Epithelial cell of esophagus (primary cell): ENCODE results near the gene OPA1.
"Not testable (repeated sequence)": the region's sequence is repeated elsewhere in the genome, so short reads cannot be mapped to it uniquely, and the experiment has no call there.

ENCODE experiments used
- DNase-seq: peaks from one replicate; pipeline ENCODE4 v3.0.0; 2010; ENCODE audit warnings: low read depth
- H3K4me3 ChIP-seq: 2 replicates; pipeline ENCODE4 v1.5.1; 2011; ENCODE audit warnings: mild to moderate bottlenecking, low read length, control low read depth
- CTCF ChIP-seq: IDR thresholded peaks from 2 replicates; pipeline ENCODE4 v1.5.1; 2011; ENCODE audit warnings: low read depth, mild to moderate bottlenecking, low read length, control low read depth, inconsistent platforms; ENCODE audit not compliant: insufficient read depth; ENCODE audit errors: missing control alignments

The OPA1 gene

GRCh38 chr3:193595939-193596487 lies 3.0 kb downstream of the OPA1 start:
- no peak overlapping the region for H3K4me3 ChIP-seq
- TF ChIP-seq CTCF, result no peak
- no peak for DNase-seq

DNA sequence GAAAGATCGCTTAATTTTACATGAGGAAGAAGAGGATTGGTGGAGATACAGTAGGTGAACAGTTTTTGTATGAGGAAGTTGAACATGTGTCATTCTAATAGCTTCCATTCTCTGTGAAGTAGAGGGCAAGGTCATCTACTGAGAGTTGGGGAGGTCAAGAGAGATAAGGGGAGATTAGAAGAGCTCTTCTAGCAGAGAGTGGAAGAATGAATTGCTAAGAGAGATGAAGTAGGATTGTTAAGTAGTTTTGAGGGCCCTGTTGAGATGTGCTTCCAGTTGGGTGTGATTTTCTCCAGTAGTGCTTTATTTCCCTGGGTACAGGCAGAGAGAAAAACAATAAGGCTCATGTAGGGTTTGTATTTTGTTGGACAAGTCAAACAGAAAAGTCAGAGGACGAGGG lies 5.2 kb downstream of the OPA1 start:
- DNase-seq, result no peak
- no peak overlapping the region for H3K4me3 ChIP-seq
- no peak for TF ChIP-seq CTCF

GRCh38 chr3:193599393-193599792 lies 6.4 kb downstream of the OPA1 start:
- no peak for DNase-seq

GRCh38 chr3:193605876-193606275 lies 12.9 kb downstream of the OPA1 start:
- TF ChIP-seq CTCF, result peak; percentile 85
- peak; percentile 78 for DNase-seq

More at GRCh38 chr3:193599393-193599792, 6.4 kb downstream of the OPA1 start:
- H3K4me3 ChIP-seq, result no peak overlapping the region
- no peak for TF ChIP-seq CTCF

GRCh38 chr3:193606892-193607291 lies 13.9 kb downstream of the OPA1 start:
- not testable (repeated sequence) for DNase-seq, H3K4me3 ChIP-seq

More at GRCh38 chr3:193605876-193606275, 12.9 kb downstream of the OPA1 start:
- H3K4me3 ChIP-seq, result no peak overlapping the region

GRCh38 chr3:193610516-193610915 lies 17.5 kb downstream of the OPA1 start:
- H3K4me3 ChIP-seq, DNase-seq: not testable (repeated sequence)

DNA sequence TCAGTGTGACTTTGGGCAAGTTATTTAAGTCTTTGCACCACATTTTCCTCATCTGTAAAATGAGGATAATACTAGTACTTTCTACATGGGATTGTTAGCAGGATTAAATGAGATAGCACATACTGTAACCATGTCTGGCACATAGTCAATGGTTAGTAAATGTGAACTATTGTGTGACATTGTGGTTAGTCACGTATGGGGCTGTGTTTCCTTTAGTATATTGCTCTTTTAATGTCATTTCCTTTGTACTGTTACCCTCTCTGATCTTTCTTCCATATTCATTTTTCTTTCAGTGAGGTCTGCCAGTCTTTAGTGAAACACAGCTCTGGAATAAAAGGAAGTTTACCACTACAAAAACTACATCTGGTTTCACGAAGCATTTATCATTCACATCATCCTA lies 21.4 kb downstream of the OPA1 start:
- TF ChIP-seq CTCF, result no peak
- DNase-seq, result no peak

DNA sequence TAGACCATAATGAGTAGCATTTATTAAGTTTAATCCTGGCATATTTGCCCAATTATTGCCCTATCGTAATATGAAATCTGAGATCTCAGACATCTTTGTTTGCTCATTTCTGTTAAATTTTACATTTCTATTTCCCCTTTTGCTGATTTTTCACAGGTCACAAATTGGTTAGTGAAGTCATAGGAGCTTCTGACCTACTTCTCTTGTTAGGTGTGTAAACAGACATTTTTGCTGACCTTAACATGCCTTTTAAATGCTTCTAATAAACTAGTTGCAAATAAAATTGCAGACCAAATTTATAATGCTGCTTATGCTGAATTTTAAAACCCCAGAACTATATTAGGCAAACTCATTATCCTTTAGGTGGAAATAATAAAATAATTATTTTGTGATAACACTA lies 24.6 kb downstream of the OPA1 start:
- no peak overlapping the region for H3K4me3 ChIP-seq
- TF ChIP-seq CTCF, result no peak
- no peak for DNase-seq

More for the DNA sequence above, 21.4 kb downstream of the OPA1 start:
- H3K4me3 ChIP-seq, result no peak overlapping the region
